HepG2 (cell line): ENCODE data around the gene DNM1. TPM values are rescaled to one million over a fixed set of nuclear protein-coding genes. Genes with fewer than 3 reads are reported as not detected.

Experiments used
- CCDC6 ChIP-seq: sonication (generic); formaldehyde crosslinking; IDR thresholded peaks from 2 replicates; pipeline ENCODE4 v1.8.1; 2022; ENCODE audit warnings: mild to moderate bottlenecking, missing genetic modification reagents, moderate library complexity
- CERS6 ChIP-seq: sonication (generic); formaldehyde crosslinking; IDR thresholded peaks from 2 replicates; pipeline ENCODE4 v1.5.0; 2020; ENCODE audit warnings: missing genetic modification reagents
- ELF3 ChIP-seq: IDR thresholded peaks from 2 replicates; pipeline ENCODE4 v1.6.1; 2016; ENCODE audit warnings: missing genetic modification reagents, missing compliant biosample characterization
- ERF ChIP-seq: IDR thresholded peaks from 2 replicates; pipeline ENCODE4 v1.6.1; 2018; ENCODE audit warnings: missing biosample characterization, missing genetic modification reagents
- GTF3A ChIP-seq: sonication (generic); formaldehyde crosslinking; conservative IDR thresholded peaks from 2 replicates; pipeline ENCODE4 v1.4.0; 2020; ENCODE audit warnings: mild to moderate bottlenecking, missing genetic modification reagents
- HOXA9 ChIP-seq: sonication (generic); formaldehyde crosslinking; IDR thresholded peaks from 2 replicates; pipeline ENCODE4 v1.8.1; 2022; ENCODE audit warnings: missing genetic modification reagents, mild to moderate bottlenecking, moderate library complexity, borderline replicate concordance
- KDM3A ChIP-seq: IDR thresholded peaks from 2 replicates; pipeline ENCODE4 v1.6.1; 2018; ENCODE audit warnings: low read depth, missing compliant biosample characterization
- KLF11 ChIP-seq: IDR thresholded peaks from 2 replicates; pipeline ENCODE4 v1.6.1; 2016; ENCODE audit warnings: missing compliant biosample characterization
- MAX ChIP-seq: IDR thresholded peaks from 2 replicates; pipeline ENCODE4 v1.6.1; 2012; ENCODE audit warnings: inconsistent platforms
- NCOA2 ChIP-seq: sonication (generic); formaldehyde crosslinking; IDR thresholded peaks from 2 replicates; pipeline ENCODE4 v1.8.0; 2022; ENCODE audit warnings: inconsistent platforms
- SPEN ChIP-seq: sonication (generic); formaldehyde crosslinking; IDR thresholded peaks from 2 replicates; pipeline ENCODE4 v1.5.1; 2020; ENCODE audit warnings: low read depth, mild to moderate bottlenecking, missing genetic modification reagents
- ZNF142 ChIP-seq: sonication (generic); formaldehyde crosslinking; IDR thresholded peaks from 2 replicates; pipeline ENCODE4 v1.4.0; 2020; ENCODE audit warnings: missing genetic modification reagents
- ZNF33B ChIP-seq: sonication (generic); formaldehyde crosslinking; IDR thresholded peaks from 2 replicates; pipeline ENCODE4 v1.5.1; 2020; ENCODE audit warnings: mild to moderate bottlenecking, missing genetic modification reagents
- ZNF574 ChIP-seq: sonication (generic); formaldehyde crosslinking; IDR thresholded peaks from 2 replicates; pipeline ENCODE4 v1.4.0; 2020; ENCODE audit warnings: missing genetic modification reagents
- ZNF687 ChIP-seq: sonication (generic); formaldehyde crosslinking; IDR thresholded peaks from 2 replicates; pipeline ENCODE4 v1.5.1; 2020; ENCODE audit warnings: mild to moderate bottlenecking, missing genetic modification reagents, moderate library complexity
- polyA plus RNA-seq, 8 experiments: library from polyadenylated mRNA; depleted of rRNA in 3 of 8; stranded (reverse) in 7 of 8; unstranded in 1 of 8; fragments of >200 nt; fragmentation: Illumina TruSeq in 4 of 8; extraction: Trizol in 4 of 8; gene quantifications; 2 replicates each; pipeline versions ENCODE4 v1.2.1 to v1.2.3, GENCODE V29; 2011 to 2016; ENCODE audit warnings: low read depth in 4 of 8, missing spikeins in 1 of 8, mixed read lengths in 1 of 8; ENCODE audit not compliant: insufficient read depth in 1 of 8
- total RNA-seq, 5 experiments: library from RNA; depleted of rRNA; stranded (reverse); fragments of >200 nt; fragmentation: Illumina TruSeq; extraction: Trizol; gene quantifications; 2 replicates each; pipeline ENCODE4 v1.2.3, GENCODE V29; 2016; ENCODE audit warnings: low read depth in 1 of 5

The DNM1 gene
- total and polyA plus RNA-seq, 2 of the 13 experiments (the other 11 are each of a cell fraction or from before 2014, with no cell fraction given), result 0.13 to 0.58 TPM

- no peak for TF ChIP-seq CERS6 (CRISPR knock-in tag)
- TF ChIP-seq SPEN (CRISPR knock-in tag), result no peak
- no peak for TF ChIP-seq ZNF142 (CRISPR knock-in tag)
- no peak for TF ChIP-seq CCDC6 (CRISPR knock-in tag)
- TF ChIP-seq ERF (CRISPR knock-in tag), result no peak
- TF ChIP-seq MAX, result no peak
- no peak for TF ChIP-seq KLF11
- TF ChIP-seq ZNF687 (CRISPR knock-in tag), result peak; percentile 18; the same call in 1 of the 2 replicates
- TF ChIP-seq ELF3 (CRISPR knock-in tag), result no peak
- TF ChIP-seq ZNF33B (CRISPR knock-in tag), result no peak
- TF ChIP-seq GTF3A (CRISPR knock-in tag), result no peak
- TF ChIP-seq NCOA2 (CRISPR knock-in tag), result 0 out of 2 replicates have a peak, but pooled peaks have one; percentile 24
- TF ChIP-seq ZNF574 (CRISPR knock-in tag), result 0 out of 2 replicates have a peak, but pooled peaks have one; percentile 9
- TF ChIP-seq KDM3A (CRISPR knock-in tag), result no peak
- TF ChIP-seq HOXA9 (CRISPR knock-in tag), result no peak
These were observed 15.6 kb downstream of the DNM1 start (continued) for GRCh38 chr9:128218518-128219389.
